ENCODE measurements around the gene IQSEC1. TPM values are rescaled to one million over a fixed set of nuclear protein-coding genes. Genes with fewer than 3 reads are reported as not detected.

IQSEC1 gene
- total RNA-seq, 1 experiment from 2014 or later = 13.0 TPM

DNA sequence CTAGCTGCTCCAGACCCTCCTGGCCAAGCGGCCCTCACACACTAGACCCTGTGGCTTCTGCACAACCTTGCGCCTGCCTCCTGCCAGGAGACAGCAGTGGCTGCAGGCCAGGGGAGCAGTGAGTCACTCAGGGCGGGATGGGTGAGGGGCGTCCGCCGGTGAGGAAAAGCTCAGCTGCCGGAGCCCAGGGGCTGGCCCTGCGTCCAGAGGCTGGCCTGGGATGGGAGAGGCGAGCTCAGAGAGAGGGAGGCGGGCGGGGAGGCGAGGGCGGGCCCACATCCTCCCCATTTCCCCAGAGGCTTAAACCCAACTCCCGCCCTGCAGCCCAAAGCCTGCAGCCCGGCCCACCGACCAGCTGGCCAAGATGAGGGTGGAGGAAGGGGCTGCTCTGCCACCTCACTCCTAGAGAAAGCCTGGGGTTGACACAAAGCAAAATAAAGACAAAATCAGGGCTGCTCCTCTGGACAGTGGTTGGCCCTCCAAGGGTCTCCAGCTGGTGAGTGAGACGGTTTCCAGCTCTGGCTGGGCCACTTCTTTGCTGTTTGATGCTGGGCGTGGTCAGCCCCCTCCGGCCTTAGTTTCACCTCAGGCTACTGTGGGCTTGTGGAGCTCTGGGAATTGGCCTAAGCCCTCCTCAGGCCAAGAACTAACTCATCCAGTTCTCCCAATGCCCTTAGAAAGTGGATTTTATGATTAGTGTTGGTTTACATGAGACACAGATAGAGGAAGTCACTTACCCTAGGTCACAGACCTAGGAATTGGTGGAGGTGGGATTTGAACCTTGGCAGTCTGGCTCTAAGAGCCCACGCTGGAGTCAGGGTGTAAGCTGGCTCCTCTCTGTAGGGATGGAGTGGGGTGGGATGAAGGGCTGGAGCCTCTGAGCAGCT, 50.6 kb downstream of the IQSEC1 start:
- no peak overlapping the region for H3K27ac ChIP-seq (ENCODE audit: low read depth, low read length, poor library complexity, severe bottlenecking)
- ChIA-PET POLR2A (ENCODE audit: low non-redundant PET) (no interaction called here), CTCF (no interaction called here)
- no peaks in the 10 kb centered on the region for H3K4me1 ChIP-seq (ENCODE audit: insufficient read depth, low read length, poor library complexity, severe bottlenecking)
- H3K36me3 ChIP-seq (ENCODE audit: insufficient read depth, low read length, poor library complexity, severe bottlenecking) = no peaks in the 10 kb centered on the region
- no peaks in the 10 kb centered on the region for H3K27me3 ChIP-seq (replicated peaks; ENCODE audit: insufficient read depth, low read depth, low read length, poor library complexity)
- TF ChIP-seq, protein P1, sequence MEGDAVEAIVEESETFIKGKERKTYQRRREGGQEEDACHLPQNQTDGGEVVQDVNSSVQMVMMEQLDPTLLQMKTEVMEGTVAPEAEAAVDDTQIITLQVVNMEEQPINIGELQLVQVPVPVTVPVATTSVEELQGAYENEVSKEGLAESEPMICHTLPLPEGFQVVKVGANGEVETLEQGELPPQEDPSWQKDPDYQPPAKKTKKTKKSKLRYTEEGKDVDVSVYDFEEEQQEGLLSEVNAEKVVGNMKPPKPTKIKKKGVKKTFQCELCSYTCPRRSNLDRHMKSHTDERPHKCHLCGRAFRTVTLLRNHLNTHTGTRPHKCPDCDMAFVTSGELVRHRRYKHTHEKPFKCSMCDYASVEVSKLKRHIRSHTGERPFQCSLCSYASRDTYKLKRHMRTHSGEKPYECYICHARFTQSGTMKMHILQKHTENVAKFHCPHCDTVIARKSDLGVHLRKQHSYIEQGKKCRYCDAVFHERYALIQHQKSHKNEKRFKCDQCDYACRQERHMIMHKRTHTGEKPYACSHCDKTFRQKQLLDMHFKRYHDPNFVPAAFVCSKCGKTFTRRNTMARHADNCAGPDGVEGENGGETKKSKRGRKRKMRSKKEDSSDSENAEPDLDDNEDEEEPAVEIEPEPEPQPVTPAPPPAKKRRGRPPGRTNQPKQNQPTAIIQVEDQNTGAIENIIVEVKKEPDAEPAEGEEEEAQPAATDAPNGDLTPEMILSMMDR (conservative IDR thresholded peaks at IDR 0.05; ENCODE audit: low read depth, low read length) = no peak
- no peak for TF ChIP-seq EZH2 (IDR thresholded peaks at IDR 0.05; ENCODE audit: borderline replicate concordance, low read depth, low read length, poor library complexity, severe bottlenecking)
- H3K9me3 ChIP-seq (ENCODE audit: low read depth, low read length, poor library complexity, severe bottlenecking) = no peaks in the 10 kb centered on the region
- no peak overlapping the region for H3K4me3 ChIP-seq (ENCODE audit: low read depth, low read length, poor library complexity, severe bottlenecking)
- DNase-seq (ENCODE audit: low spot score) = no peak
- intact Hi-C loops (cut with micrococcal nuclease; ENCODE audit: unreplicated experiment) = no loop called here
- no TSS peak for BruUV-seq (replicated peaks)

- Histone ChIP-seq H3K27ac (ENCODE audit: low read depth, low read length, poor library complexity, severe bottlenecking) (no peak overlapping the region), H3K27me3 (replicated peaks; ENCODE audit: insufficient read depth, low read depth, low read length, poor library complexity) (no peaks in the 10 kb centered on the region), H3K36me3 (ENCODE audit: insufficient read depth, low read length, poor library complexity, severe bottlenecking) (no peaks in the 10 kb centered on the region), H3K9me3 (ENCODE audit: low read depth, low read length, poor library complexity, severe bottlenecking) (no peaks in the 10 kb centered on the region), H3K4me3 (ENCODE audit: low read depth, low read length, poor library complexity, severe bottlenecking) (no peak overlapping the region), H3K4me1 (ENCODE audit: insufficient read depth, low read length, poor library complexity, severe bottlenecking) (no peaks in the 10 kb centered on the region)
- TF ChIP-seq, protein P1 (conservative IDR thresholded peaks at IDR 0.05; ENCODE audit: low read depth, low read length) = no peak
- TF ChIP-seq EZH2 (IDR thresholded peaks at IDR 0.05; ENCODE audit: borderline replicate concordance, low read depth, low read length, poor library complexity, severe bottlenecking) = no peak
- ChIA-PET CTCF (no interaction called here), POLR2A (ENCODE audit: low non-redundant PET) (no interaction called here)
- intact Hi-C loops (cut with micrococcal nuclease; ENCODE audit: unreplicated experiment) = no loop called here
- DNase-seq (ENCODE audit: low spot score) = no peak
- BruUV-seq (replicated peaks) = no TSS peak
Observed at GRCh38 chr3:13021141-13022114, 51.8 kb downstream of the IQSEC1 start.

- no peaks in the 10 kb centered on the region for H3K36me3 ChIP-seq (ENCODE audit: insufficient read depth, low read length, poor library complexity, severe bottlenecking)
- no TSS peak for BruUV-seq (replicated peaks)
- no peak overlapping the region for H3K27ac ChIP-seq (ENCODE audit: low read depth, low read length, poor library complexity, severe bottlenecking)
- H3K4me1 ChIP-seq (ENCODE audit: insufficient read depth, low read length, poor library complexity, severe bottlenecking) = no peaks in the 10 kb centered on the region
- ChIA-PET CTCF (no interaction called here), POLR2A (ENCODE audit: low non-redundant PET) (no interaction called here)
- H3K27me3 ChIP-seq (replicated peaks; ENCODE audit: insufficient read depth, low read depth, low read length, poor library complexity) = no peaks in the 10 kb centered on the region
- intact Hi-C loops (cut with micrococcal nuclease; ENCODE audit: unreplicated experiment) = no loop called here
- H3K4me3 ChIP-seq (ENCODE audit: low read depth, low read length, poor library complexity, severe bottlenecking) = no peak overlapping the region
- TF ChIP-seq, protein P1 (conservative IDR thresholded peaks at IDR 0.05; ENCODE audit: low read depth, low read length) = no peak
- TF ChIP-seq EZH2 (IDR thresholded peaks at IDR 0.05; ENCODE audit: borderline replicate concordance, low read depth, low read length, poor library complexity, severe bottlenecking) = no peak
- no peak for DNase-seq (ENCODE audit: low spot score)
- H3K9me3 ChIP-seq (ENCODE audit: low read depth, low read length, poor library complexity, severe bottlenecking) = no peaks in the 10 kb centered on the region
Observed at GRCh38 chr3:13020159-13020750, 53.0 kb downstream of the IQSEC1 start.

Measured in A673 (cell line).